ENCODE data around the gene SEC14L2.
A peak's percentile ranks its signal among the peaks of the same experiment; 100 is the strongest.

Gene SEC14L2

GRCh38 chr22:30386960-30387827, 9.6 kb upstream of the SEC14L2 start, which contains the start of gene RNF215:
RNF215 (minus strand) TSS chr22:30387411; CDS start chr22:30387313, 98 bp downstream.
- Histone ChIP-seq H3K4me3 (replicated peaks; ENCODE audit: low read depth, low read length) (peak within 1 kb of the TSS; percentile 69), H3K36me3 (ENCODE audit: control insufficient read depth, insufficient read depth, low read length) (no peaks in the 10 kb centered on the region), H3K27me3 (replicated peaks; ENCODE audit: control insufficient read depth, insufficient read depth, low read length) (no peaks in the 10 kb centered on the region)
- peak; percentile 84 for DNase-seq (ENCODE audit: extremely low read depth, insufficient read length)
- TF ChIP-seq CTCF (IDR thresholded peaks at IDR 0.05; ENCODE audit: insufficient read depth, low read length, poor library complexity, severe bottlenecking): peak; percentile 72

GRCh38 chr22:30390974-30391691, 5.7 kb upstream of the SEC14L2 start:
- peak; percentile 78 for DNase-seq (ENCODE audit: extremely low read depth, insufficient read length)
- no peak overlapping the region for H3K4me3 ChIP-seq (replicated peaks; ENCODE audit: low read depth, low read length)
- TF ChIP-seq CTCF (IDR thresholded peaks at IDR 0.05; ENCODE audit: insufficient read depth, low read length, poor library complexity, severe bottlenecking): peak; percentile 88

GRCh38 chr22:30392661-30393321, 4.0 kb upstream of the SEC14L2 start:
- no peak for TF ChIP-seq CTCF (IDR thresholded peaks at IDR 0.05; ENCODE audit: insufficient read depth, low read length, poor library complexity, severe bottlenecking)
- Histone ChIP-seq H3K27me3 (replicated peaks; ENCODE audit: control insufficient read depth, insufficient read depth, low read length) (no peaks in the 10 kb centered on the region; the same call in 1 of the 2 replicates), H3K36me3 (ENCODE audit: control insufficient read depth, insufficient read depth, low read length) (no peaks in the 10 kb centered on the region), H3K4me3 (replicated peaks; ENCODE audit: low read depth, low read length) (no peak overlapping the region)
- no peak for DNase-seq (ENCODE audit: extremely low read depth, insufficient read length)

More at GRCh38 chr22:30390974-30391691, 5.7 kb upstream of the SEC14L2 start:
- no peaks in the 10 kb centered on the region for H3K36me3 ChIP-seq (ENCODE audit: control insufficient read depth, insufficient read depth, low read length)
- no peaks in the 10 kb centered on the region for H3K27me3 ChIP-seq (replicated peaks; ENCODE audit: control insufficient read depth, insufficient read depth, low read length)

- Histone ChIP-seq H3K36me3 (ENCODE audit: control insufficient read depth, insufficient read depth, low read length) (no peaks in the 10 kb centered on the region), H3K27me3 (replicated peaks; ENCODE audit: control insufficient read depth, insufficient read depth, low read length) (peaks cover 2% of the 10 kb centered on the region), H3K4me3 (replicated peaks; ENCODE audit: low read depth, low read length) (no peak overlapping the region)
- TF ChIP-seq CTCF (IDR thresholded peaks at IDR 0.05; ENCODE audit: insufficient read depth, low read length, poor library complexity, severe bottlenecking): no peak
- no peak for DNase-seq (ENCODE audit: extremely low read depth, insufficient read length)
These were observed 3.5 kb upstream of the SEC14L2 start for GRCh38 chr22:30393322-30393680.

GRCh38 chr22:30393885-30394284, 2.9 kb upstream of the SEC14L2 start:
- Histone ChIP-seq H3K27me3 (replicated peaks; ENCODE audit: control insufficient read depth, insufficient read depth, low read length) (peaks cover 3% of the 10 kb centered on the region), H3K4me3 (replicated peaks; ENCODE audit: low read depth, low read length) (no peak overlapping the region), H3K36me3 (ENCODE audit: control insufficient read depth, insufficient read depth, low read length) (no peaks in the 10 kb centered on the region)
- no peak for TF ChIP-seq CTCF (IDR thresholded peaks at IDR 0.05; ENCODE audit: insufficient read depth, low read length, poor library complexity, severe bottlenecking)
- DNase-seq (ENCODE audit: extremely low read depth, insufficient read length): no peak

Data from GM06990 (cell line).